IMR-90 (cell line): ENCODE data around the gene MDP1. TPM values are rescaled to one million over a fixed set of nuclear protein-coding genes. Genes with fewer than 3 reads are reported as not detected.

Experiments
- ATAC-seq: fragments of 200-7000 bp; cut with Tn5 transposase; 2 replicates; pipeline ENCODE4 v1.9.1; 2020; ENCODE audit warnings: low read depth, mild to moderate bottlenecking, moderate library complexity
- BruUV-seq: library from RNA; stranded (reverse); fragments of 400-500 nt; replicated peaks from 2 replicates; lab custom pipeline; 2021; lab: Mats Ljungman, UMichigan
- CTCF ChIA-PET: fragments of 300-600 bp; formaldehyde crosslinking; extraction: SDS; loops from one replicate; lab custom pipeline; 2021; ENCODE audit warnings: antibody characterized with exemption; lab: Yijun Ruan, JAX
- POLR2A ChIA-PET: fragments of 300-600 bp; sonication (Branson Sonifier 250); formaldehyde crosslinking; loops from one replicate; lab custom pipeline; 2022; ENCODE audit warnings: antibody characterized with exemption; ENCODE audit not compliant: unreplicated experiment; lab: Charles Lee
- DNase-seq: peaks from one replicate; pipeline ENCODE4 v3.0.0; 2013
- H2AFZ ChIP-seq: replicated peaks from 2 replicates; pipeline ENCODE3; 2013; ENCODE audit warnings: low read length, mild to moderate bottlenecking; ENCODE audit not compliant: poor library complexity
- H2AK5ac ChIP-seq: 2 replicates; pipeline ENCODE4 v1.6.1; 2013; ENCODE audit warnings: low read depth, low read length, inconsistent platforms
- H2AK9ac ChIP-seq: replicated peaks from 2 replicates; pipeline ENCODE3; 2013; ENCODE audit warnings: mild to moderate bottlenecking, low read depth, low read length, moderate library complexity; ENCODE audit not compliant: poor library complexity
- H2BK120ac ChIP-seq: 2 replicates; pipeline ENCODE4 v1.6.1; 2013; ENCODE audit warnings: low read depth, low read length, inconsistent platforms
- H2BK15ac ChIP-seq: 3 replicates; pipeline ENCODE4 v1.6.1; 2013; ENCODE audit warnings: low read depth, low read length, inconsistent platforms
- H2BK20ac ChIP-seq: 2 replicates; pipeline ENCODE4 v1.6.1; 2013; ENCODE audit warnings: low read depth, mild to moderate bottlenecking, inconsistent platforms, low read length, moderate library complexity
- H2BK5ac ChIP-seq: 2 replicates; pipeline ENCODE4 v1.6.1; 2013; ENCODE audit warnings: mild to moderate bottlenecking, low read depth, low read length, inconsistent platforms; ENCODE audit not compliant: poor library complexity, severe bottlenecking
- H3K14ac ChIP-seq: replicated peaks from 2 replicates; pipeline ENCODE4 v1.6.1; 2013; ENCODE audit warnings: low read depth, low read length, inconsistent platforms
- H3K18ac ChIP-seq: 2 replicates; pipeline ENCODE4 v1.6.1; 2013; ENCODE audit warnings: low read depth, low read length, control low read depth
- H3K23ac ChIP-seq: 2 replicates; pipeline ENCODE4 v1.6.1; 2013; ENCODE audit warnings: low read depth, low read length, inconsistent platforms
- H3K27ac ChIP-seq: 2 replicates; pipeline ENCODE4 v1.5.1; 2013; ENCODE audit warnings: mild to moderate bottlenecking, control low read depth, low read length; ENCODE audit not compliant: insufficient read depth
- H3K27me3 ChIP-seq: 2 replicates; pipeline ENCODE4 v1.6.1; 2013; ENCODE audit warnings: low read length; ENCODE audit not compliant: control insufficient read depth, insufficient read depth
- H3K36me3 ChIP-seq: 2 replicates; pipeline ENCODE4 v1.6.1; 2013; ENCODE audit warnings: low read length, mixed read lengths; ENCODE audit not compliant: control insufficient read depth, insufficient read depth
- H3K4ac ChIP-seq: 2 replicates; pipeline ENCODE4 v1.6.1; 2013; ENCODE audit warnings: low read depth, low read length, inconsistent platforms
- H3K4me1 ChIP-seq: 2 replicates; pipeline ENCODE4 v1.6.1; 2013; ENCODE audit warnings: low read length, mixed read lengths; ENCODE audit not compliant: control insufficient read depth, insufficient read depth
- H3K4me2 ChIP-seq: 2 replicates; pipeline ENCODE4 v1.6.1; 2013; ENCODE audit warnings: low read depth, mild to moderate bottlenecking, control low read depth, low read length, moderate library complexity
- H3K4me3 ChIP-seq: 2 replicates; pipeline ENCODE4 v1.5.1; 2013; ENCODE audit warnings: low read depth, mild to moderate bottlenecking, control low read depth, low read length, moderate library complexity; ENCODE audit not compliant: insufficient read depth
- H3K56ac ChIP-seq: 2 replicates; pipeline ENCODE4 v1.6.1; 2013; ENCODE audit warnings: low read length, inconsistent platforms; ENCODE audit not compliant: insufficient read depth; ENCODE audit errors: extremely low read depth
- H3K79me1 ChIP-seq, 2 experiments: 2 replicates each; pipeline ENCODE4 v1.6.1; 2013; ENCODE audit warnings: low read length in 2 of 2, inconsistent platforms in 1 of 2, low read depth in 1 of 2
- H3K9ac ChIP-seq: 2 replicates; pipeline ENCODE4 v1.6.1; 2013; ENCODE audit warnings: low read depth, low read length, control low read depth
- H3K9me1 ChIP-seq: 2 replicates; pipeline ENCODE4 v1.6.1; 2013; ENCODE audit warnings: low read length, inconsistent platforms; ENCODE audit not compliant: insufficient read depth
- H3K9me3 ChIP-seq: 2 replicates; pipeline ENCODE4 v1.6.1; 2013; ENCODE audit warnings: low read length; ENCODE audit not compliant: control insufficient read depth, insufficient read depth
- H4K20me1 ChIP-seq: 2 replicates; pipeline ENCODE4 v1.6.1; 2013; ENCODE audit warnings: low read length, inconsistent platforms; ENCODE audit not compliant: insufficient read depth
- H4K5ac ChIP-seq: 2 replicates; pipeline ENCODE4 v1.6.1; 2013; ENCODE audit warnings: mild to moderate bottlenecking, low read depth, low read length, control low read depth
- H4K8ac ChIP-seq, 2 experiments: 2 replicates each; pipeline ENCODE4 v1.6.1; 2013; ENCODE audit warnings: low read depth in 2 of 2, low read length in 2 of 2, control low read depth in 1 of 2, inconsistent platforms in 1 of 2
- H4K91ac ChIP-seq: 2 replicates; pipeline ENCODE4 v1.6.1; 2013; ENCODE audit warnings: low read depth, low read length, inconsistent platforms; ENCODE audit not compliant: insufficient read depth
- BHLHE40 ChIP-seq: fragments of 150-350 bp; IDR thresholded peaks from 2 replicates; pipeline ENCODE4 v1.6.1; 2016; ENCODE audit warnings: mild to moderate bottlenecking, low read depth, low read length
- CEBPB ChIP-seq: IDR thresholded peaks from 2 replicates; pipeline ENCODE4 v1.6.1; 2012; ENCODE audit warnings: low read depth, low read length, improper control_type of control experiment
- CHD1 ChIP-seq: IDR thresholded peaks from 2 replicates; pipeline ENCODE4 v1.6.1; 2012; ENCODE audit warnings: low read depth, low read length, improper control_type of control experiment
- CTCF ChIP-seq: conservative IDR thresholded peaks from 2 replicates; pipeline ENCODE4 v1.5.1; 2012; ENCODE audit warnings: mild to moderate bottlenecking, low read depth, low read length, improper control_type of control experiment
- FOS ChIP-seq: fragments of 150-350 bp; IDR thresholded peaks from 2 replicates; pipeline ENCODE4 v1.6.1; 2016; ENCODE audit warnings: low read depth, low read length
- MAFK ChIP-seq: IDR thresholded peaks from 2 replicates; pipeline ENCODE4 v1.6.1; 2012; ENCODE audit warnings: low read depth, low read length, improper control_type of control experiment
- MAZ ChIP-seq: IDR thresholded peaks from 2 replicates; pipeline ENCODE4 v1.6.1; 2012; ENCODE audit warnings: low read depth, mild to moderate bottlenecking, low read length, improper control_type of control experiment, moderate library complexity, borderline replicate concordance
- MXI1 ChIP-seq: IDR thresholded peaks from 2 replicates; pipeline ENCODE4 v1.6.1; 2012; ENCODE audit warnings: low read depth, mild to moderate bottlenecking, low read length, moderate library complexity, borderline replicate concordance
- NFE2L2 ChIP-seq: fragments of 150-350 bp; IDR thresholded peaks from 2 replicates; pipeline ENCODE4 v1.6.1; 2016; ENCODE audit warnings: low read depth, mild to moderate bottlenecking, low read length
- POLR2A ChIP-seq: IDR thresholded peaks from 2 replicates; pipeline ENCODE4 v1.6.1; 2012; ENCODE audit warnings: mild to moderate bottlenecking, low read depth, low read length
- RAD21 ChIP-seq: IDR thresholded peaks from 2 replicates; pipeline ENCODE4 v1.6.1; 2012; ENCODE audit warnings: low read length, improper control_type of control experiment
- RCOR1 ChIP-seq: IDR thresholded peaks from 2 replicates; pipeline ENCODE4 v1.6.1; 2012; ENCODE audit warnings: mild to moderate bottlenecking, low read length, improper control_type of control experiment; ENCODE audit not compliant: insufficient replicate concordance
- RFX5 ChIP-seq: IDR thresholded peaks from 2 replicates; pipeline ENCODE4 v1.8.0; 2012; ENCODE audit warnings: low read depth, mild to moderate bottlenecking, low read length, moderate library complexity
- SMC3 ChIP-seq: fragments of 150-350 bp; IDR thresholded peaks from 2 replicates; pipeline ENCODE4 v1.6.1; 2016; ENCODE audit warnings: low read depth, mild to moderate bottlenecking, antibody characterized with exemption, low read length, moderate library complexity
- USF2 ChIP-seq: fragments of 150-350 bp; IDR thresholded peaks from 2 replicates; pipeline ENCODE4 v1.6.1; 2017; ENCODE audit warnings: mild to moderate bottlenecking, antibody characterized with exemption, low read length, low read depth
- WGBS, 2 experiments: methylation state at CpG; one replicate each; pipeline versions ENCODE4 v1.1.5 to v1.1.7; 2013; ENCODE audit warnings: missing lambda C conversion rate in 2 of 2; ENCODE audit not compliant: insufficient read length in 1 of 2; ENCODE audit errors: extremely low coverage in 2 of 2; 5-methylcytosine and 5-hydroxymethylcytosine counted together
- dilution Hi-C: fragments of 300-500 bp; cut with HindIII; formaldehyde crosslinking; loops from one replicate; pipeline ENCODE4 v1.14.3; 2018; ENCODE audit warnings: low sequenced_read_pairs; ENCODE audit not compliant: unreplicated experiment
- in situ Hi-C: fragments of 300-500 bp; cut with MboI; formaldehyde crosslinking; loops from 3 replicates; pipeline ENCODE4 v1.14.3; 2019; ENCODE audit warnings: low sequenced_read_pairs, inconsistent platforms, mixed read lengths
- intact Hi-C: fragments of 100-400 bp; cut with micrococcal nuclease; formaldehyde crosslinking; loops from 2 replicates; pipeline ENCODE4 v1.10.0; 2022
- polyA plus RNA-seq, 3 experiments: library from polyadenylated mRNA; depleted of rRNA; stranded (reverse); fragments of >200 nt; gene quantifications; 2 replicates each; pipeline ENCODE4 v1.2.3, GENCODE V29; 2012; ENCODE audit warnings: low replicate concordance in 1 of 3
- total RNA-seq: library from RNA; depleted of rRNA; stranded (reverse); fragments of >200 nt; gene quantifications from 2 replicates; pipeline ENCODE4 v1.2.3, GENCODE V29; 2012
- TF ChIP-seq, protein P1 (sequence below): fragments of 150-350 bp; IDR thresholded peaks from 2 replicates; pipeline ENCODE4 v1.6.1; 2016; ENCODE audit warnings: low read depth, mild to moderate bottlenecking, low read length, moderate library complexity, borderline replicate concordance

Gene MDP1
- total and polyA plus RNA-seq, 2 of the 4 experiments (the other 2 are of a cell fraction) = 15.1 to 17.8 TPM

DNA sequence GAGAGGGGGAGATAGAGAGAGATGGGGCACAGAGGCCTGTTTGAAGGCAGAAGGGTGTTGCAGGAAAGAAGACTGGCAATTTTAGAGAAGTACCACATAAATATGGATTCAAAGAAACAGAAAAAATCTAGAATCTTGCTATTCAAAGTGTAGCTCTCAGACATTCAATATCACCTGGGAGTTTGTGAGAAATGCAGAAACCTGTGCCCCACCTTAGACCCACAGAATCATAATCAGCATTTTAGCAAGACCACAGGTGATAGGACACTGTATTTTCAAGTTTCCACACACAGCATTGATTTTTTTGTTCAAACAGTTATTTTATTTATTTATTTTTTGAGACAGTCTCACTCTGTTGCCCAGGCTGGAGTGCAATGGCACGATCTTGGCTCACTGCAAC, 13.0 kb upstream of the MDP1 start:
- Histone ChIP-seq H3K36me3 (peaks cover 6% of the 10 kb centered on the region; the same call in 1 of the 2 replicates), H4K5ac (no peak overlapping the region), H4K91ac (no peak overlapping the region), H3K9ac (no peak overlapping the region), H2AK9ac (no peak overlapping the region), H3K18ac (no peak overlapping the region), H3K4ac (no peak overlapping the region), H2BK5ac (no peak overlapping the region), H3K27ac (no peak overlapping the region), H3K27me3 (no peaks in the 10 kb centered on the region), H2AFZ (no peak overlapping the region), H2BK20ac (no peak overlapping the region), H3K79me1 (peaks cover 25 to 56% of the 10 kb centered on the region in 2 experiments), H3K23ac (no peak overlapping the region; the same call in 1 of the 2 replicates), H3K4me1 (peaks cover 10% of the 10 kb centered on the region), H2BK120ac (no peak overlapping the region), H3K56ac (no peak overlapping the region; the same call in 1 of the 2 replicates), H3K4me2 (no peak overlapping the region), H2BK15ac (no peak overlapping the region), H4K8ac (no peak overlapping the region), H4K20me1 (no peaks in the 10 kb centered on the region), H3K9me3 (no peaks in the 10 kb centered on the region), H2AK5ac (no peak overlapping the region), H3K14ac (no peak overlapping the region), H3K4me3 (no peak overlapping the region), H3K9me1 (peaks cover 7% of the 10 kb centered on the region)
- TF ChIP-seq MAZ (no peak), MAFK (no peak), CHD1 (no peak), NFE2L2 (no peak), RFX5 (no peak), FOS (no peak), POLR2A (no peak), MXI1 (no peak), BHLHE40 (no peak), USF2 (no peak), RAD21 (no peak), CTCF (no peak), RCOR1 (no peak), CEBPB (no peak), SMC3 (no peak)
- TF ChIP-seq, protein P1, sequence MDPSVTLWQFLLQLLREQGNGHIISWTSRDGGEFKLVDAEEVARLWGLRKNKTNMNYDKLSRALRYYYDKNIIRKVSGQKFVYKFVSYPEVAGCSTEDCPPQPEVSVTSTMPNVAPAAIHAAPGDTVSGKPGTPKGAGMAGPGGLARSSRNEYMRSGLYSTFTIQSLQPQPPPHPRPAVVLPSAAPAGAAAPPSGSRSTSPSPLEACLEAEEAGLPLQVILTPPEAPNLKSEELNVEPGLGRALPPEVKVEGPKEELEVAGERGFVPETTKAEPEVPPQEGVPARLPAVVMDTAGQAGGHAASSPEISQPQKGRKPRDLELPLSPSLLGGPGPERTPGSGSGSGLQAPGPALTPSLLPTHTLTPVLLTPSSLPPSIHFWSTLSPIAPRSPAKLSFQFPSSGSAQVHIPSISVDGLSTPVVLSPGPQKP = no peak
- no peak for DNase-seq
- CTCF ChIA-PET = interaction anchor here (0.6 to 2.5 kb wide), 2 partner anchors 13 to 735 kb away, joined by 3 to 7 read pairs; partner anchors contain the start of gene MDP1
- dilution Hi-C loops = no loop called here
- BruUV-seq = no TSS peak
- ATAC-seq = no peak
- WGBS, 2 experiments = no CpG with 5 or more reads among the region's 1 CpG
- POLR2A ChIA-PET = interaction anchor here (0.6 kb wide), 2 partner anchors 9 to 1126 kb away, joined by 4 to 8 read pairs; no protein-coding TSS in a partner anchor
- intact Hi-C loops = no loop called here
- in situ Hi-C loops = no loop called here
